GM23338 (cell line): ENCODE results near the gene NPL. TPM values are rescaled to one million over a fixed set of nuclear protein-coding genes. Genes with fewer than 3 reads are reported as not detected.

Source experiments
- ATAC-seq: fragments of 200-7000 bp; cut with Tn5 transposase; 3 replicates; pipeline ENCODE4 v1.9.1; 2020
- DNase-seq: peaks from one replicate; pipeline ENCODE4 v3.0.0-alpha.2; 2015; ENCODE audit warnings: low spot score
- H2AFZ ChIP-seq: fragments of 200-600 bp; sonication (generic); 2 replicates; pipeline ENCODE4 v1.8.0; 2016; ENCODE audit warnings: antibody characterized with exemption, mild to moderate bottlenecking, moderate library complexity
- H3F3A ChIP-seq: fragments of 200-600 bp; sonication (generic); replicated peaks from 2 replicates; pipeline ENCODE4 v1.8.0; 2017; ENCODE audit warnings: antibody characterized with exemption, mixed run types, low read depth
- H3K27ac ChIP-seq: fragments of 200-600 bp; sonication (generic); 2 replicates; pipeline ENCODE4 v1.6.1; 2016; ENCODE audit warnings: low read depth
- H3K27me3 ChIP-seq: fragments of 200-600 bp; sonication (generic); 2 replicates; pipeline ENCODE4 v1.8.0; 2016; ENCODE audit warnings: mild to moderate bottlenecking, mixed run types, moderate library complexity; ENCODE audit not compliant: insufficient read depth
- H3K36me3 ChIP-seq: fragments of 200-600 bp; sonication (generic); 2 replicates; pipeline ENCODE4 v1.8.0; 2016; ENCODE audit warnings: mild to moderate bottlenecking; ENCODE audit not compliant: insufficient read depth
- H3K4me1 ChIP-seq: fragments of 200-600 bp; sonication (generic); 2 replicates; pipeline ENCODE4 v1.8.0; 2016; ENCODE audit warnings: mild to moderate bottlenecking, moderate library complexity; ENCODE audit not compliant: insufficient read depth
- H3K4me2 ChIP-seq: fragments of 200-600 bp; sonication (generic); 2 replicates; pipeline ENCODE4 v1.7.1; 2017; ENCODE audit warnings: mixed run types
- H3K4me3 ChIP-seq: fragments of 200-600 bp; sonication (generic); 2 replicates; pipeline ENCODE4 v1.6.1; 2016; ENCODE audit warnings: mixed run types
- H3K79me2 ChIP-seq: fragments of 200-600 bp; sonication (generic); replicated peaks from 2 replicates; pipeline ENCODE4 v1.8.0; 2017; ENCODE audit warnings: mild to moderate bottlenecking; ENCODE audit not compliant: insufficient read depth
- H3K9me2 ChIP-seq: fragments of 200-600 bp; sonication (generic); 2 replicates; pipeline ENCODE4 v1.8.0; 2017; ENCODE audit not compliant: insufficient read depth
- H4K20me1 ChIP-seq: fragments of 200-600 bp; sonication (generic); replicated peaks from 2 replicates; pipeline ENCODE4 v1.8.0; 2017; ENCODE audit warnings: mild to moderate bottlenecking; ENCODE audit not compliant: insufficient read depth
- H3K27ac Mint-ChIP-seq: 2 replicates; pipeline ENCODE4 v1.8.0; 2020; ENCODE audit warnings: inconsistent platforms, mild to moderate bottlenecking, moderate library complexity, mixed read lengths
- H3K27me3 Mint-ChIP-seq: 3 replicates; pipeline ENCODE4 v1.8.0; 2022; ENCODE audit warnings: low read depth, mild to moderate bottlenecking, moderate library complexity, mixed read lengths, inconsistent platforms; ENCODE audit not compliant: insufficient read depth, poor library complexity
- H3K36me3 Mint-ChIP-seq: 3 replicates; pipeline ENCODE4 v1.8.0; 2021; ENCODE audit warnings: low read depth, mild to moderate bottlenecking, inconsistent platforms, moderate library complexity, mixed read lengths
- H3K4me1 Mint-ChIP-seq: 3 replicates; pipeline ENCODE4 v1.8.0; 2020; ENCODE audit warnings: mild to moderate bottlenecking, inconsistent platforms, mixed read lengths
- H3K4me3 Mint-ChIP-seq: 3 replicates; pipeline ENCODE4 v1.8.0; 2021; ENCODE audit warnings: moderate library complexity, mild to moderate bottlenecking, inconsistent platforms, mixed read lengths
- H3K9me3 Mint-ChIP-seq: 3 replicates; pipeline ENCODE4 v1.8.0; 2020; ENCODE audit warnings: moderate library complexity, mild to moderate bottlenecking, inconsistent platforms, mixed read lengths
- CREB1 ChIP-seq: fragments of 250-450 bp; sonication (Bioruptor Pico); IDR thresholded peaks from 2 replicates; pipeline ENCODE4 v1.5.0; 2020; ENCODE audit warnings: low read depth, mild to moderate bottlenecking, moderate library complexity
- EZH2phosphoT487 ChIP-seq: fragments of 200-600 bp; sonication (generic); IDR thresholded peaks from one replicate; pipeline ENCODE4 v1.8.1; 2018; ENCODE audit warnings: antibody characterized with exemption; ENCODE audit not compliant: unreplicated experiment
- JUNB ChIP-seq: IDR thresholded peaks from one replicate; pipeline ENCODE4 v1.6.1; 2016; ENCODE audit warnings: antibody characterized with exemption; ENCODE audit not compliant: unreplicated experiment
- NANOG ChIP-seq: IDR thresholded peaks from 2 replicates; pipeline ENCODE4 v1.6.1; 2016; ENCODE audit warnings: antibody characterized with exemption, borderline replicate concordance
- POLR2AphosphoS5 ChIP-seq: IDR thresholded peaks from 2 replicates; pipeline ENCODE4 v1.6.1; 2016; ENCODE audit warnings: antibody characterized with exemption, low read depth
- STAT1 ChIP-seq: IDR thresholded peaks from one replicate; pipeline ENCODE4 v1.6.1; 2016; ENCODE audit warnings: antibody characterized with exemption; ENCODE audit not compliant: unreplicated experiment
- ZNF114 ChIP-seq: fragments of 250-450 bp; sonication (Bioruptor Pico); IDR thresholded peaks from 2 replicates; pipeline ENCODE4 v1.5.0; 2020; ENCODE audit warnings: mild to moderate bottlenecking, moderate library complexity
- ZNF331 ChIP-seq: fragments of 250-450 bp; sonication (Bioruptor Pico); IDR thresholded peaks from 2 replicates; pipeline ENCODE4 v1.5.0; 2020; ENCODE audit warnings: low read depth, mild to moderate bottlenecking, moderate library complexity
- polyA plus RNA-seq: library from polyadenylated mRNA; unstranded; fragments of >200 nt; fragmentation: Nextera tagmentation; extraction: Ambion mirVana; gene quantifications from 2 replicates; pipeline ENCODE4 v1.2.1, GENCODE V29; 2016
- total RNA-seq: library from RNA; depleted of rRNA; stranded (reverse); fragments of >200 nt; shearing (Covaris generic); gene quantifications from 2 replicates; pipeline ENCODE4 v1.2.3, GENCODE V29; 2014
- TF ChIP-seq, protein P1 (sequence below): IDR thresholded peaks from 2 replicates; pipeline ENCODE4 v1.6.1; 2016; ENCODE audit warnings: antibody characterized with exemption
- TF ChIP-seq, protein P2 (sequence below): fragments of 250-450 bp; sonication (Bioruptor Pico); IDR thresholded peaks from 2 replicates; pipeline ENCODE4 v1.5.0; 2020; ENCODE audit warnings: mild to moderate bottlenecking, moderate library complexity
- TF ChIP-seq, protein P3 (sequence below): IDR thresholded peaks from one replicate; pipeline ENCODE4 v1.6.1; 2018; ENCODE audit warnings: antibody characterized with exemption; ENCODE audit not compliant: unreplicated experiment
- TF ChIP-seq, protein P4 (sequence below), 2 experiments: fragments of 200-600 bp in 1 of 2; sonication (generic) in 1 of 2; conservative IDR thresholded peaks; 2 replicates each; pipeline versions ENCODE4 v1.5.1 to v1.6.1; 2016 to 2017; ENCODE audit warnings: antibody characterized with exemption in 2 of 2, low read depth in 2 of 2, mild to moderate bottlenecking in 2 of 2, moderate library complexity in 1 of 2

NPL gene
- total and polyA plus RNA-seq, 2 experiments from 2014 or later = 2.4 to 2.8 TPM

DNA sequence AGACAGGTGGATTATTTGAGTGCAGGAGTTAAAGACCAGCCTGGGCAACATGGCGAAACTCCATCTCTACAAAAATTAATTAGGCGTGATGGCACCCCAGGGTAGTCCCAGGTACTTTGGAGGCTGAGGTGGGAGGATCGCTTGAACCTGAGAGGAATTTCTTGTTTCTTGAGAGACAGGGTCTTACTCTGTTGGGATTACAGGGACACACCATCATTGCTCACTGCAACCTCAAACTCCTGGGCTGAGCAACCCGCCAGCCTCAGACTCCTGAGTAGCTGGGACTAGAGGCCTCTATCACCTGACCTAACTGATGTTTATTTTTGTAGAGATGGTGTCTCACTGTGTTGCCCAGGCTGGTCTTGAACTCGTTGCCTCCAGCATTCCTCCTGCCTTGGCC lies 74.4 kb downstream of the NPL start:
- Histone ChIP-seq H3K4me1 (no peaks in the 10 kb centered on the region), H3F3A (peaks cover 8% of the 10 kb centered on the region; the same call in 1 of the 2 replicates), H4K20me1 (peaks cover 44% of the 10 kb centered on the region), H3K9me2 (no peaks in the 10 kb centered on the region), H3K4me2 (no peak overlapping the region), H3K27ac (no peak overlapping the region), H3K79me2 (peaks cover 85% of the 10 kb centered on the region), H3K27me3 (no peaks in the 10 kb centered on the region), H3K36me3 (peaks cover 97% of the 10 kb centered on the region), H3K4me3 (no peak overlapping the region), H2AFZ (no peak overlapping the region)
- no peaks in the 10 kb centered on the region for H3K9me3 Mint-ChIP-seq
- peaks cover 98% of the 10 kb centered on the region for H3K36me3 Mint-ChIP-seq
- ATAC-seq (no peak; the same call in 2 of the 3 replicates), DNase-seq (no peak)
- peaks cover 2% of the 10 kb centered on the region for H3K27me3 Mint-ChIP-seq
- no peaks in the 10 kb centered on the region for H3K4me1 Mint-ChIP-seq
- no peak overlapping the region for H3K4me3 Mint-ChIP-seq
- TF ChIP-seq, protein P1, sequence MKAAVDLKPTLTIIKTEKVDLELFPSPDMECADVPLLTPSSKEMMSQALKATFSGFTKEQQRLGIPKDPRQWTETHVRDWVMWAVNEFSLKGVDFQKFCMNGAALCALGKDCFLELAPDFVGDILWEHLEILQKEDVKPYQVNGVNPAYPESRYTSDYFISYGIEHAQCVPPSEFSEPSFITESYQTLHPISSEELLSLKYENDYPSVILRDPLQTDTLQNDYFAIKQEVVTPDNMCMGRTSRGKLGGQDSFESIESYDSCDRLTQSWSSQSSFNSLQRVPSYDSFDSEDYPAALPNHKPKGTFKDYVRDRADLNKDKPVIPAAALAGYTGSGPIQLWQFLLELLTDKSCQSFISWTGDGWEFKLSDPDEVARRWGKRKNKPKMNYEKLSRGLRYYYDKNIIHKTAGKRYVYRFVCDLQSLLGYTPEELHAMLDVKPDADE = no peak
- TF ChIP-seq EZH2phosphoT487 (no peak), ZNF331 (no peak), STAT1 (no peak), NANOG (no peak), ZNF114 (no peak), POLR2AphosphoS5 (no peak), JUNB (no peak), CREB1 (CRISPR knock-in tag) (no peak)
- TF ChIP-seq, protein P2, sequence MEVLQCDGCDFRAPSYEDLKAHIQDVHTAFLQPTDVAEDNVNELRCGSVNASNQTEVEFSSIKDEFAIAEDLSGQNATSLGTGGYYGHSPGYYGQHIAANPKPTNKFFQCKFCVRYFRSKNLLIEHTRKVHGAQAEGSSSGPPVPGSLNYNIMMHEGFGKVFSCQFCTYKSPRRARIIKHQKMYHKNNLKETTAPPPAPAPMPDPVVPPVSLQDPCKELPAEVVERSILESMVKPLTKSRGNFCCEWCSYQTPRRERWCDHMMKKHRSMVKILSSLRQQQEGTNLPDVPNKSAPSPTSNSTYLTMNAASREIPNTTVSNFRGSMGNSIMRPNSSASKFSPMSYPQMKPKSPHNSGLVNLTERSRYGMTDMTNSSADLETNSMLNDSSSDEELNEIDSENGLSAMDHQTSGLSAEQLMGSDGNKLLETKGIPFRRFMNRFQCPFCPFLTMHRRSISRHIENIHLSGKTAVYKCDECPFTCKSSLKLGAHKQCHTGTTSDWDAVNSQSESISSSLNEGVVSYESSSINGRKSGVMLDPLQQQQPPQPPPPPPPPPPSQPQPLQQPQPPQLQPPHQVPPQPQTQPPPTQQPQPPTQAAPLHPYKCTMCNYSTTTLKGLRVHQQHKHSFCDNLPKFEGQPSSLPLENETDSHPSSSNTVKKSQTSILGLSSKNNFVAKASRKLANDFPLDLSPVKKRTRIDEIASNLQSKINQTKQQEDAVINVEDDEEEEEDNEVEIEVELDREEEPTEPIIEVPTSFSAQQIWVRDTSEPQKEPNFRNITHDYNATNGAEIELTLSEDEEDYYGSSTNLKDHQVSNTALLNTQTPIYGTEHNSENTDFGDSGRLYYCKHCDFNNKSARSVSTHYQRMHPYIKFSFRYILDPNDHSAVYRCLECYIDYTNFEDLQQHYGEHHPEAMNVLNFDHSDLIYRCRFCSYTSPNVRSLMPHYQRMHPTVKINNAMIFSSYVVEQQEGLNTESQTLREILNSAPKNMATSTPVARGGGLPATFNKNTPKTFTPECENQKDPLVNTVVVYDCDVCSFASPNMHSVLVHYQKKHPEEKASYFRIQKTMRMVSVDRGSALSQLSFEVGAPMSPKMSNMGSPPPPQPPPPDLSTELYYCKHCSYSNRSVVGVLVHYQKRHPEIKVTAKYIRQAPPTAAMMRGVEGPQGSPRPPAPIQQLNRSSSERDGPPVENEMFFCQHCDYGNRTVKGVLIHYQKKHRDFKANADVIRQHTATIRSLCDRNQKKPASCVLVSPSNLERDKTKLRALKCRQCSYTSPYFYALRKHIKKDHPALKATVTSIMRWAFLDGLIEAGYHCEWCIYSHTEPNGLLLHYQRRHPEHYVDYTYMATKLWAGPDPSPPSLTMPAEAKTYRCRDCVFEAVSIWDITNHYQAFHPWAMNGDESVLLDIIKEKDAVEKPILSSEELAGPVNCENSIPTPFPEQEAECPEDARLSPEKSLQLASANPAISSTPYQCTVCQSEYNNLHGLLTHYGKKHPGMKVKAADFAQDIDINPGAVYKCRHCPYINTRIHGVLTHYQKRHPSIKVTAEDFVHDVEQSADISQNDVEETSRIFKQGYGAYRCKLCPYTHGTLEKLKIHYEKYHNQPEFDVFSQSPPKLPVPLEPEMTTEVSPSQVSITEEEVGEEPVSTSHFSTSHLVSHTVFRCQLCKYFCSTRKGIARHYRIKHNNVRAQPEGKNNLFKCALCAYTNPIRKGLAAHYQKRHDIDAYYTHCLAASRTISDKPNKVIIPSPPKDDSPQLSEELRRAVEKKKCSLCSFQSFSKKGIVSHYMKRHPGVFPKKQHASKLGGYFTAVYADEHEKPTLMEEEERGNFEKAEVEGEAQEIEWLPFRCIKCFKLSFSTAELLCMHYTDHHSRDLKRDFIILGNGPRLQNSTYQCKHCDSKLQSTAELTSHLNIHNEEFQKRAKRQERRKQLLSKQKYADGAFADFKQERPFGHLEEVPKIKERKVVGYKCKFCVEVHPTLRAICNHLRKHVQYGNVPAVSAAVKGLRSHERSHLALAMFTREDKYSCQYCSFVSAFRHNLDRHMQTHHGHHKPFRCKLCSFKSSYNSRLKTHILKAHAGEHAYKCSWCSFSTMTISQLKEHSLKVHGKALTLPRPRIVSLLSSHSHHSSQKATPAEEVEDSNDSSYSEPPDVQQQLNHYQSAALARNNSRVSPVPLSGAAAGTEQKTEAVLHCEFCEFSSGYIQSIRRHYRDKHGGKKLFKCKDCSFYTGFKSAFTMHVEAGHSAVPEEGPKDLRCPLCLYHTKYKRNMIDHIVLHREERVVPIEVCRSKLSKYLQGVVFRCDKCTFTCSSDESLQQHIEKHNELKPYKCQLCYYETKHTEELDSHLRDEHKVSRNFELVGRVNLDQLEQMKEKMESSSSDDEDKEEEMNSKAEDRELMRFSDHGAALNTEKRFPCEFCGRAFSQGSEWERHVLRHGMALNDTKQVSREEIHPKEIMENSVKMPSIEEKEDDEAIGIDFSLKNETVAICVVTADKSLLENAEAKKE (CRISPR knock-in tag) = no peak
- TF ChIP-seq, protein P3, sequence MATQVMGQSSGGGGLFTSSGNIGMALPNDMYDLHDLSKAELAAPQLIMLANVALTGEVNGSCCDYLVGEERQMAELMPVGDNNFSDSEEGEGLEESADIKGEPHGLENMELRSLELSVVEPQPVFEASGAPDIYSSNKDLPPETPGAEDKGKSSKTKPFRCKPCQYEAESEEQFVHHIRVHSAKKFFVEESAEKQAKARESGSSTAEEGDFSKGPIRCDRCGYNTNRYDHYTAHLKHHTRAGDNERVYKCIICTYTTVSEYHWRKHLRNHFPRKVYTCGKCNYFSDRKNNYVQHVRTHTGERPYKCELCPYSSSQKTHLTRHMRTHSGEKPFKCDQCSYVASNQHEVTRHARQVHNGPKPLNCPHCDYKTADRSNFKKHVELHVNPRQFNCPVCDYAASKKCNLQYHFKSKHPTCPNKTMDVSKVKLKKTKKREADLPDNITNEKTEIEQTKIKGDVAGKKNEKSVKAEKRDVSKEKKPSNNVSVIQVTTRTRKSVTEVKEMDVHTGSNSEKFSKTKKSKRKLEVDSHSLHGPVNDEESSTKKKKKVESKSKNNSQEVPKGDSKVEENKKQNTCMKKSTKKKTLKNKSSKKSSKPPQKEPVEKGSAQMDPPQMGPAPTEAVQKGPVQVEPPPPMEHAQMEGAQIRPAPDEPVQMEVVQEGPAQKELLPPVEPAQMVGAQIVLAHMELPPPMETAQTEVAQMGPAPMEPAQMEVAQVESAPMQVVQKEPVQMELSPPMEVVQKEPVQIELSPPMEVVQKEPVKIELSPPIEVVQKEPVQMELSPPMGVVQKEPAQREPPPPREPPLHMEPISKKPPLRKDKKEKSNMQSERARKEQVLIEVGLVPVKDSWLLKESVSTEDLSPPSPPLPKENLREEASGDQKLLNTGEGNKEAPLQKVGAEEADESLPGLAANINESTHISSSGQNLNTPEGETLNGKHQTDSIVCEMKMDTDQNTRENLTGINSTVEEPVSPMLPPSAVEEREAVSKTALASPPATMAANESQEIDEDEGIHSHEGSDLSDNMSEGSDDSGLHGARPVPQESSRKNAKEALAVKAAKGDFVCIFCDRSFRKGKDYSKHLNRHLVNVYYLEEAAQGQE = no peak
- TF ChIP-seq, protein P4, sequence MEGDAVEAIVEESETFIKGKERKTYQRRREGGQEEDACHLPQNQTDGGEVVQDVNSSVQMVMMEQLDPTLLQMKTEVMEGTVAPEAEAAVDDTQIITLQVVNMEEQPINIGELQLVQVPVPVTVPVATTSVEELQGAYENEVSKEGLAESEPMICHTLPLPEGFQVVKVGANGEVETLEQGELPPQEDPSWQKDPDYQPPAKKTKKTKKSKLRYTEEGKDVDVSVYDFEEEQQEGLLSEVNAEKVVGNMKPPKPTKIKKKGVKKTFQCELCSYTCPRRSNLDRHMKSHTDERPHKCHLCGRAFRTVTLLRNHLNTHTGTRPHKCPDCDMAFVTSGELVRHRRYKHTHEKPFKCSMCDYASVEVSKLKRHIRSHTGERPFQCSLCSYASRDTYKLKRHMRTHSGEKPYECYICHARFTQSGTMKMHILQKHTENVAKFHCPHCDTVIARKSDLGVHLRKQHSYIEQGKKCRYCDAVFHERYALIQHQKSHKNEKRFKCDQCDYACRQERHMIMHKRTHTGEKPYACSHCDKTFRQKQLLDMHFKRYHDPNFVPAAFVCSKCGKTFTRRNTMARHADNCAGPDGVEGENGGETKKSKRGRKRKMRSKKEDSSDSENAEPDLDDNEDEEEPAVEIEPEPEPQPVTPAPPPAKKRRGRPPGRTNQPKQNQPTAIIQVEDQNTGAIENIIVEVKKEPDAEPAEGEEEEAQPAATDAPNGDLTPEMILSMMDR (conservative IDR thresholded peaks at IDR 0.05; ENCODE audit: low read depth in 2 of 2) = no peak
- no peak overlapping the region for H3K27ac Mint-ChIP-seq
